K562 (cell line): ENCODE data around the gene TMEM150C. TPM values are rescaled to one million over a fixed set of nuclear protein-coding genes. Genes with fewer than 3 reads are reported as not detected.

Experiments used
- ATAC-seq: fragments of 200-7000 bp; cut with Tn5 transposase; 3 replicates; pipeline ENCODE4 v1.9.1; 2020; ENCODE audit warnings: moderate library complexity
- BruUV-seq: library from RNA; stranded (reverse); fragments of 400-500 nt; replicated peaks from 2 replicates; lab custom pipeline; 2021; lab: Mats Ljungman, UMichigan
- CTCF ChIA-PET: fragments of 300-600 bp; formaldehyde crosslinking; extraction: SDS; loops from one replicate; lab custom pipeline; 2021; ENCODE audit warnings: low intra/inter-chr PET ratio; lab: Yijun Ruan, JAX
- POLR2A ChIA-PET: fragments of 300-600, 350-650 bp; sonication (Branson Sonifier 250); formaldehyde crosslinking; extraction: SDS; loops from one replicate; lab custom pipeline; 2021; ENCODE audit warnings: antibody characterized with exemption, inconsistent platforms; lab: Yijun Ruan, JAX
- DNase-seq, 4 experiments: peaks; one replicate each; pipeline versions ENCODE4 v3.0.0 to v3.0.0-alpha.2; 2011 to 2018; ENCODE audit warnings: low spot score in 3 of 4, mixed read lengths in 3 of 4; ENCODE audit errors: extremely low read depth in 1 of 4
- FAIRE-seq: peaks from 2 replicates; lab custom pipeline; 2011; peaks lifted over from hg19 to GRCh38; lab: Jason Lieb, UNC
- H2AFZ ChIP-seq: 2 replicates; pipeline ENCODE4 v1.6.0; 2011; ENCODE audit warnings: low read depth, low read length, control low read depth, inconsistent platforms
- H3K27ac ChIP-seq: fragments of 200-600 bp; 3 replicates; pipeline ENCODE4 v1.8.0; 2011; ENCODE audit warnings: low read depth, mild to moderate bottlenecking, control low read depth, inconsistent platforms, low read length, moderate library complexity, mixed read lengths; ENCODE audit errors: extremely low read depth
- H3K27me3 ChIP-seq, 2 experiments: fragments of 300-600 bp in 1 of 2; 2 replicates in 1 of 2; 3 replicates in 1 of 2; pipeline versions ENCODE4 v1.6.0 to v1.8.0; 2011; ENCODE audit warnings: inconsistent platforms in 2 of 2, low read length in 2 of 2, mild to moderate bottlenecking in 1 of 2, mixed read lengths in 1 of 2, moderate library complexity in 1 of 2; ENCODE audit not compliant: control insufficient read depth in 2 of 2, insufficient read depth in 2 of 2
- H3K36me3 ChIP-seq: fragments of 300-600 bp; 3 replicates; pipeline ENCODE4 v1.8.0; 2011; ENCODE audit warnings: mild to moderate bottlenecking, low read length, inconsistent platforms; ENCODE audit not compliant: control insufficient read depth, insufficient read depth
- H3K4me1 ChIP-seq, 2 experiments: fragments of 200-600 bp in 1 of 2; replicated peaks in 1 of 2; 2 replicates in 1 of 2; 3 replicates in 1 of 2; pipeline versions ENCODE4 v1.5.1 to v1.8.0; 2011; ENCODE audit warnings: inconsistent platforms in 2 of 2, low read length in 2 of 2, mild to moderate bottlenecking in 1 of 2, mixed read lengths in 1 of 2, moderate library complexity in 1 of 2; ENCODE audit not compliant: control insufficient read depth in 2 of 2, insufficient read depth in 2 of 2
- H3K4me2 ChIP-seq: 2 replicates; pipeline ENCODE4 v1.6.1; 2011; ENCODE audit warnings: low read length, control low read depth, inconsistent platforms, mixed read lengths; ENCODE audit not compliant: insufficient read depth
- H3K4me3 ChIP-seq: fragments of 200-600 bp; sonication (generic), shearing (Covaris generic); 2 replicates; pipeline ENCODE4 v1.5.1; 2016; ENCODE audit warnings: control low read depth, inconsistent platforms
- H3K79me2 ChIP-seq: fragments of 200-600 bp; 3 replicates; pipeline ENCODE4 v1.8.0; 2011; ENCODE audit warnings: low read length, inconsistent platforms; ENCODE audit not compliant: control insufficient read depth, insufficient read depth
- H3K9ac ChIP-seq, 2 experiments: 2 replicates each; pipeline versions ENCODE4 v1.6.0 to v1.6.1; 2011; ENCODE audit warnings: low read depth in 2 of 2, low read length in 2 of 2, control low read depth in 1 of 2, inconsistent platforms in 1 of 2, mild to moderate bottlenecking in 1 of 2, mixed read lengths in 1 of 2; ENCODE audit not compliant: insufficient read depth in 1 of 2
- H3K9me1 ChIP-seq: one replicate; pipeline ENCODE4 v1.6.0; 2011; ENCODE audit warnings: inconsistent platforms, mild to moderate bottlenecking, low read length, moderate library complexity; ENCODE audit not compliant: control insufficient read depth, insufficient read depth
- H3K9me3 ChIP-seq: replicated peaks from 2 replicates; pipeline ENCODE4 v1.5.1; 2011; ENCODE audit warnings: low read depth, low read length, inconsistent platforms; ENCODE audit not compliant: control insufficient read depth, insufficient read depth
- H4K20me1 ChIP-seq: replicated peaks from 2 replicates; pipeline ENCODE4 v1.6.1; 2011; ENCODE audit warnings: low read length, inconsistent platforms, mixed read lengths; ENCODE audit not compliant: control insufficient read depth, insufficient read depth
- ARID2 ChIP-seq: fragments of 450-650 bp; IDR thresholded peaks from 2 replicates; pipeline ENCODE4 v1.6.1; 2017; ENCODE audit warnings: antibody characterized with exemption, mild to moderate bottlenecking
- CEBPB ChIP-seq: fragments of 450-650 bp; IDR thresholded peaks from 2 replicates; pipeline ENCODE4 v1.6.1; 2016; ENCODE audit warnings: missing genetic modification characterization, missing compliant biosample characterization
- MEF2A ChIP-seq: IDR thresholded peaks from 2 replicates; pipeline ENCODE4 v1.6.1; 2011; ENCODE audit warnings: low read depth, mild to moderate bottlenecking, low read length, moderate library complexity; ENCODE audit not compliant: control insufficient read depth
- NFXL1 ChIP-seq: fragments of 450-650 bp; formaldehyde crosslinking; IDR thresholded peaks from 2 replicates; pipeline ENCODE4 v1.4.0; 2021; ENCODE audit warnings: mild to moderate bottlenecking
- PCBP1 ChIP-seq: fragments of 200-400 bp; formaldehyde crosslinking; IDR thresholded peaks from 2 replicates; pipeline ENCODE4 v1.6.1; 2018; ENCODE audit warnings: mild to moderate bottlenecking, low read depth, low read length; ENCODE audit not compliant: poor library complexity, severe bottlenecking
- PYGO2 ChIP-seq: fragments of 450-650 bp; IDR thresholded peaks from 2 replicates; pipeline ENCODE4 v1.6.1; 2016; ENCODE audit warnings: mild to moderate bottlenecking, missing genetic modification characterization, moderate library complexity, missing compliant biosample characterization
- ZNF121 ChIP-seq: sonication (generic); formaldehyde crosslinking; conservative IDR thresholded peaks from 2 replicates; pipeline ENCODE4 v1.8.0; 2022; ENCODE audit warnings: missing genetic modification reagents
- WGBS: fragments of 100-300 bp; shearing (Covaris generic); methylation state at CpG from one replicate; pipeline ENCODE4 v1.1.6; 2016; ENCODE audit warnings: low coverage, mixed read lengths; ENCODE audit not compliant: insufficient coverage; ENCODE audit errors: missing lambda C conversion rate; 5-methylcytosine and 5-hydroxymethylcytosine counted together
- in situ Hi-C: fragments of 300-500 bp; cut with MboI; formaldehyde crosslinking; loops from 4 replicates; pipeline ENCODE4 v1.15.0; 2018; ENCODE audit warnings: inconsistent platforms, mixed read lengths
- intact Hi-C: fragments of 100-400 bp; cut with micrococcal nuclease; formaldehyde crosslinking; loops from 2 replicates; pipeline ENCODE4 v1.14.2; 2022
- polyA plus RNA-seq, 8 experiments: library from polyadenylated mRNA; depleted of rRNA in 4 of 8; stranded (reverse) in 5 of 8; unstranded in 3 of 8; fragments of >200 nt; fragmentation: Nextera tagmentation in 2 of 8; fragmentation: Illumina TruSeq in 1 of 8; extraction: Ambion mirVana in 2 of 8; extraction: Trizol in 1 of 8; gene quantifications; 2 replicates each; pipeline versions ENCODE4 v1.2.1 to v1.2.3, GENCODE V29; 2011 to 2014; ENCODE audit warnings: inconsistent platforms in 1 of 8, missing spikeins in 1 of 8
- total RNA-seq, 7 experiments: library from RNA; depleted of rRNA in 6 of 7; stranded (reverse); fragments of >200 nt in 6 of 7; fragmentation: Illumina TruSeq in 2 of 7; extraction: Trizol in 2 of 7; gene quantifications; 2 replicates each; pipeline versions ENCODE4 v1.2.1 to v1.2.3, GENCODE V29; 2011 to 2021; ENCODE audit warnings: low replicate concordance in 1 of 7

TMEM150C gene
- total and polyA plus RNA-seq, 9 of the 15 experiments (the other 6 are each of a cell fraction or from before 2014, with no cell fraction given), result 0.07 TPM; not detected in 8

DNA sequence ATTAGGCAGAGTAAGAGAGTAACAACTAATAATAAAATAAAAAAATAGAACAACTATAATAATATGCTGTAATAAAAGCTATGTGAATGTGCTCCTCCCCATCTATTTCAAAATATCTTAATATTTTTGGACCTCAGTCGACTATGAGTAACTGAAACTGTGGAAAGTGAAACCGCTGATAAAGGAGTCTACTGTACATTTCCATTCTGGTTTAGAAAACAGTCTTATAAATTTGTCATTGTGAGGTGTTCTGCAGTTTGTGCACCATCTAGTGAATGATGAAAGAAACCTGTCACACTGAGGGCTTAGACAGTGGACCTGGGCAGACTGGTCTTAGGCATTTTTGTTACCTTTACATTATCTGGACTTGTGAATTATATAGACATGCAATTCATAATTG, 42.0 kb downstream of the TMEM150C start (continued):
- TF ChIP-seq PYGO2, result no peak

- intact Hi-C loops, result no loop called here
- Histone ChIP-seq H3K27me3 (peaks cover 15 to 41% of the 10 kb centered on the region in 2 experiments), H2AFZ (no peak overlapping the region), H3K9me1 (no peaks in the 10 kb centered on the region), H3K79me2 (no peaks in the 10 kb centered on the region), H3K9ac (no peak overlapping the region), H4K20me1 (no peaks in the 10 kb centered on the region), H3K4me2 (no peak overlapping the region), H3K4me3 (no peak overlapping the region), H3K36me3 (no peaks in the 10 kb centered on the region), H3K9me3 (no peaks in the 10 kb centered on the region), H3K4me1 (no peaks in the 10 kb centered on the region), H3K27ac (no peak overlapping the region)
- no peak for DNase-seq
- WGBS, result 0% methylated on average over 3 of the region's 3 CpGs
- CTCF ChIA-PET, result no interaction called here
- no peak for ATAC-seq
- POLR2A ChIA-PET, result no interaction called here
- FAIRE-seq, result no peak
- TF ChIP-seq NFXL1 (CRISPR knock-in tag) (no peak), CEBPB (no peak), ZNF121 (CRISPR knock-in tag) (no peak), PCBP1 (no peak), ARID2 (no peak), MEF2A (no peak)
- BruUV-seq, result no TSS peak
- in situ Hi-C loops, result no loop called here
Measured at GRCh38 chr4:82519072-82519471, 42.7 kb downstream of the TMEM150C start.
